ENCODE results near the gene FAM210B.
"Not testable (repeated sequence)": the region's sequence is repeated elsewhere in the genome, so short reads cannot be mapped to it uniquely, and the experiment has no call there.

Gene FAM210B

GRCh38 chr20:56400001-56400640, 41.3 kb downstream of the FAM210B start:
- TF ChIP-seq CTCF (conservative IDR thresholded peaks at IDR 0.05; ENCODE audit: low read length): peak; percentile 89
- no peak overlapping the region for H3K4me3 ChIP-seq (ENCODE audit: low read length)
- peak; percentile 80 for DNase-seq (ENCODE audit: low read depth)

- H3K4me3 ChIP-seq (ENCODE audit: low read length): no peak overlapping the region
- DNase-seq (ENCODE audit: low read depth): no peak
These were observed 44.7 kb downstream of the FAM210B start for GRCh38 chr20:56403465-56403864.

GRCh38 chr20:56405356-56405755, 46.6 kb downstream of the FAM210B start:
- not testable (repeated sequence) for H3K4me3 ChIP-seq (ENCODE audit: low read length); DNase-seq (ENCODE audit: low read depth)

More at GRCh38 chr20:56403465-56403864, 44.7 kb downstream of the FAM210B start:
- no peak for TF ChIP-seq CTCF (conservative IDR thresholded peaks at IDR 0.05; ENCODE audit: low read length)

GRCh38 chr20:56406910-56407309, 48.1 kb downstream of the FAM210B start:
- no peak for TF ChIP-seq CTCF (conservative IDR thresholded peaks at IDR 0.05; ENCODE audit: low read length)
- H3K4me3 ChIP-seq (ENCODE audit: low read length): no peak overlapping the region
- DNase-seq (ENCODE audit: low read depth): no peak

GRCh38 chr20:56409521-56409920, 50.7 kb downstream of the FAM210B start:
- peak; percentile 47 for DNase-seq (ENCODE audit: low read depth)
- TF ChIP-seq CTCF (conservative IDR thresholded peaks at IDR 0.05; ENCODE audit: low read length): no peak
- H3K4me3 ChIP-seq (ENCODE audit: low read length): no peak overlapping the region

GRCh38 chr20:56409956-56410355, 51.2 kb downstream of the FAM210B start:
- no peak overlapping the region for H3K4me3 ChIP-seq (ENCODE audit: low read length)
- no peak for TF ChIP-seq CTCF (conservative IDR thresholded peaks at IDR 0.05; ENCODE audit: low read length)
- DNase-seq (ENCODE audit: low read depth): no peak

GRCh38 chr20:56411287-56411686, 52.5 kb downstream of the FAM210B start:
- not testable (repeated sequence) for DNase-seq (ENCODE audit: low read depth); H3K4me3 ChIP-seq (ENCODE audit: low read length)

GRCh38 chr20:56411759-56412472, 53.1 kb downstream of the FAM210B start, which contains the start of gene CASS4:
CASS4 (plus strand) TSS chr20:56412260; CDS start chr20:56412459, 199 bp downstream.
- H3K4me3 ChIP-seq (ENCODE audit: low read length): peak within 1 kb of the TSS; percentile 26
- no peak for TF ChIP-seq CTCF (conservative IDR thresholded peaks at IDR 0.05; ENCODE audit: low read length)
- peak; percentile 70 for DNase-seq (ENCODE audit: low read depth)
